Measurements from ENCODE around the gene CCDC197.
A peak's percentile ranks its signal among the peaks of the same experiment; 100 is the strongest.

CCDC197 gene

GRCh38 chr14:93999573-93999972, 2.5 kb downstream of the CCDC197 start:
- no peak for DNase-seq (ENCODE audit: low read depth in 2 of 2)

GRCh38 chr14:94000267-94000666, 3.2 kb downstream of the CCDC197 start:
- no peak for DNase-seq (ENCODE audit: low read depth in 2 of 2)

GRCh38 chr14:94001016-94001415, 3.9 kb downstream of the CCDC197 start:
- no peak for DNase-seq (ENCODE audit: low read depth in 2 of 2)

- peak; percentile 32 to 33 for DNase-seq (ENCODE audit: low read depth in 2 of 2)
These were observed 4.6 kb downstream of the CCDC197 start for GRCh38 chr14:94001501-94002396.

GRCh38 chr14:94003397-94003796, 6.3 kb downstream of the CCDC197 start:
- no peak for DNase-seq (ENCODE audit: low read depth in 2 of 2)

- DNase-seq (ENCODE audit: low read depth in 2 of 2), result no peak
These were observed 6.9 kb downstream of the CCDC197 start for GRCh38 chr14:94004015-94004414.

GRCh38 chr14:94005324-94006073, 8.4 kb downstream of the CCDC197 start:
- no peak for DNase-seq (ENCODE audit: low read depth in 2 of 2)

GRCh38 chr14:94008234-94008633, 11.1 kb downstream of the CCDC197 start:
- no peak for DNase-seq (ENCODE audit: low read depth in 2 of 2)

GRCh38 chr14:94009767-94010166, 12.7 kb downstream of the CCDC197 start:
- no peak for DNase-seq (ENCODE audit: low read depth in 2 of 2)

- no peak for DNase-seq (ENCODE audit: low read depth in 2 of 2)
These were observed 13.5 kb downstream of the CCDC197 start for GRCh38 chr14:94010625-94011024.

- DNase-seq (ENCODE audit: low read depth in 2 of 2), result no peak
These were observed 14.7 kb downstream of the CCDC197 start for GRCh38 chr14:94011795-94012194.

- DNase-seq (ENCODE audit: low read depth in 2 of 2), result no peak
These were observed 17.3 kb downstream of the CCDC197 start for GRCh38 chr14:94014382-94014781.

- no peak for DNase-seq (ENCODE audit: low read depth in 2 of 2)
These were observed 18.1 kb downstream of the CCDC197 start for GRCh38 chr14:94015223-94015622.

- DNase-seq (ENCODE audit: low read depth in 2 of 2), result no peak
These were observed 19.4 kb downstream of the CCDC197 start for GRCh38 chr14:94016446-94016976.

GRCh38 chr14:94018308-94018707, 21.2 kb downstream of the CCDC197 start:
- no peak for DNase-seq (ENCODE audit: low read depth in 2 of 2)

GRCh38 chr14:94019329-94019728, 22.2 kb downstream of the CCDC197 start:
- DNase-seq (ENCODE audit: low read depth in 2 of 2), result no peak

- DNase-seq (ENCODE audit: low read depth in 2 of 2), result no peak
These were observed 23.2 kb downstream of the CCDC197 start for GRCh38 chr14:94020267-94020666.

GRCh38 chr14:94021001-94021400, 23.9 kb downstream of the CCDC197 start:
- DNase-seq (ENCODE audit: low read depth in 2 of 2), result no peak

- DNase-seq (ENCODE audit: low read depth in 2 of 2), result no peak
These were observed 24.5 kb downstream of the CCDC197 start for GRCh38 chr14:94021416-94022157.

GRCh38 chr14:94022532-94023411, 25.7 kb downstream of the CCDC197 start:
- no peak for DNase-seq (ENCODE audit: low read depth in 2 of 2)

- no peak for DNase-seq (ENCODE audit: low read depth in 2 of 2)
These were observed 27.4 kb downstream of the CCDC197 start for GRCh38 chr14:94024549-94024948.
